Kidney (tissue), 11 donors: Measurements from ENCODE around the gene ZDHHC11. TPM values are rescaled to one million over a fixed set of nuclear protein-coding genes. Genes with fewer than 3 reads are reported as not detected.
"Not testable (repeated sequence)": the region's sequence is repeated elsewhere in the genome, so short reads cannot be mapped to it uniquely, and the experiment has no call there.

Source experiments
- DNase-seq, 5 donors: peaks; one replicate each; pipeline ENCODE4 v3.0.0-alpha.2; 2013 to 2020
- FAIRE-seq: peaks from 2 replicates; lab custom pipeline; 2012; peaks lifted over from hg19 to GRCh38; lab: Jason Lieb, UNC
- H3K27ac ChIP-seq, 2 donors: one replicate each; pipeline ENCODE4 v1.7.0; 2013; ENCODE audit warnings: low read depth in 2 of 2, low read length in 2 of 2, inconsistent platforms in 1 of 2
- H3K27me3 ChIP-seq: one replicate; pipeline ENCODE4 v1.7.1; 2013; ENCODE audit warnings: low read length, inconsistent platforms; ENCODE audit not compliant: control insufficient read depth, insufficient read depth
- H3K36me3 ChIP-seq, 3 donors: one replicate each; pipeline versions ENCODE4 v1.7.0 to v1.7.1; 2013; ENCODE audit warnings: low read length in 3 of 3, control low read depth in 1 of 3, inconsistent platforms in 1 of 3; ENCODE audit not compliant: insufficient read depth in 3 of 3, control insufficient read depth in 2 of 3
- H3K4me1 ChIP-seq, 3 donors: one replicate each; pipeline versions ENCODE4 v1.7.0 to v1.7.1; 2013; ENCODE audit warnings: low read length in 3 of 3, inconsistent platforms in 1 of 3, low read depth in 1 of 3; ENCODE audit not compliant: control insufficient read depth in 2 of 3, insufficient read depth in 2 of 3
- H3K4me3 ChIP-seq, 3 donors: one replicate each; pipeline versions ENCODE4 v1.7.0 to v1.8.1; 2013; ENCODE audit warnings: low read length in 3 of 3, control low read depth in 1 of 3, inconsistent platforms in 1 of 3
- H3K9ac ChIP-seq, 3 donors: one replicate each; pipeline versions ENCODE4 v1.7.0 to v1.7.1; 2013; ENCODE audit warnings: low read length in 3 of 3, control low read depth in 1 of 3, inconsistent platforms in 1 of 3
- H3K9me3 ChIP-seq, 3 donors: one replicate each; pipeline versions ENCODE4 v1.7.0 to v1.7.1; 2013; ENCODE audit warnings: low read length in 3 of 3, control low read depth in 1 of 3, inconsistent platforms in 1 of 3; ENCODE audit not compliant: control insufficient read depth in 2 of 3, insufficient read depth in 1 of 3
- intact Hi-C: fragments of 100-400 bp; cut with DNase I; formaldehyde crosslinking; loops from one replicate; pipeline ENCODE4 v1.11.1; 2022
- polyA plus RNA-seq: library from polyadenylated mRNA; stranded (reverse); fragments of 350-450 nt; fragmentation: Illumina TruSeq; extraction: RNeasy Lipid Tissue Mini Kit (QIAGEN cat#74804); gene quantifications from one replicate; pipeline ENCODE4 v1.2.3, GENCODE V29; 2014; ENCODE audit warnings: low read depth, low replicate concordance; ENCODE audit not compliant: insufficient read depth
- total RNA-seq: library from RNA; stranded (reverse); fragmentation: NEBNext Ultra II Directional; extraction: Animal tissue kit (Norgen Biotek cat#: 25700); gene quantifications from one replicate; pipeline ENCODE4 v1.2.1, GENCODE V29; 2021
- donor health status: control.
- donor health status: control.
- donor health status: DM: yes; HTN: yes; CAD: no.
- donor health status: Normal renal cell carcinoma (clear cell type).

Gene ZDHHC11
- total and polyA plus RNA-seq, 2 donors from 2014 or later: 1.6 to 10.1 TPM

DNA sequence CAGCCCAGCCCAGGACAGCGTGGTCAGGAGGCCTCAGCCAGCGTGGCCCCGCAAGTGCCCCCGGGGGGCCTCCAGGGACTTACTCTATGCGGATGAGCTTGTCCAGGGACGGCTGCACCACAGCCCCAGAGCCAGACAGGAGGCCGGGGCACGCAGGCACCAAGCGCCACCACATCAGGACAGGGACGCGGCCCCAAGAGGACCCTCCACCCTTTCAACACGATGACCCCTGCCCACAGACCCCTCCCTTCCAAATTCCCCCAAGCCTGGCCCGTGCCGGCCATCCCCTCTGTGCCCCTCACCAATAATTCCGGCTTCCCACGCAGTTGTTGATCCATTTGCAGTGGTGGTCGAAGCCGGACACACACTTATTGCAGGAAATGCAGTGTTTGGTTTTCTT lies 3.6 kb downstream of the ZDHHC11 start:
- H3K36me3 ChIP-seq, H3K4me3 ChIP-seq, H3K9ac ChIP-seq, H3K4me1 ChIP-seq, H3K27ac ChIP-seq, H3K9me3 ChIP-seq, FAIRE-seq, intact Hi-C loops, H3K27me3 ChIP-seq: not testable (repeated sequence)
- DNase-seq: peak in 2 of 5 donors; percentile 20 to 73

DNA sequence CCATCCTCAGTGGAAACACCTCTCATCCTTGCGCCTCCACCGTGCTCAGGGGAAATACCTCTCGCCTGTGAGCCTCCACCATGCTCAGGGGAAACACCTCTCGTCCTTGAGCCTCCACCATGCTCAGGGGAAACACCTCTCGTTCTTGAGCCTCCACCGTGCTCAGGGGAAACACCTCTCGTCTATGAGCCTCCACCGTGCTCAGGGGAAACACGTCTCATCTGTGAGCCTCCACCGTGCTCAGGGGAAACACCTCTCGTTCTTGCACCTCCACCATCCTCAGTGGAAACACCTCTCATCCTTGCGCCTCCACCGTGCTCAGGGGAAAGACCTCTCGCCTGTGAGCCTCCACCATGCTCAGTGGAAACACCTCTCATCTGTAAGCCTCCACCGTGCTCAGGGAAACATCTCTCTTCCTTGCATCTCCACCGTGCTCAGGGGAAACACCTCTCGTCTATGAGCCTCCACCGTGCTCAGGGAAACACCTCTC lies 4.1 kb downstream of the ZDHHC11 start:
- H3K36me3 ChIP-seq, H3K27me3 ChIP-seq, H3K9me3 ChIP-seq, H3K9ac ChIP-seq, intact Hi-C loops, H3K4me1 ChIP-seq, FAIRE-seq, H3K4me3 ChIP-seq, H3K27ac ChIP-seq: not testable (repeated sequence)
- peak in 2 of 5 donors; percentile 31 to 72 for DNase-seq

DNA sequence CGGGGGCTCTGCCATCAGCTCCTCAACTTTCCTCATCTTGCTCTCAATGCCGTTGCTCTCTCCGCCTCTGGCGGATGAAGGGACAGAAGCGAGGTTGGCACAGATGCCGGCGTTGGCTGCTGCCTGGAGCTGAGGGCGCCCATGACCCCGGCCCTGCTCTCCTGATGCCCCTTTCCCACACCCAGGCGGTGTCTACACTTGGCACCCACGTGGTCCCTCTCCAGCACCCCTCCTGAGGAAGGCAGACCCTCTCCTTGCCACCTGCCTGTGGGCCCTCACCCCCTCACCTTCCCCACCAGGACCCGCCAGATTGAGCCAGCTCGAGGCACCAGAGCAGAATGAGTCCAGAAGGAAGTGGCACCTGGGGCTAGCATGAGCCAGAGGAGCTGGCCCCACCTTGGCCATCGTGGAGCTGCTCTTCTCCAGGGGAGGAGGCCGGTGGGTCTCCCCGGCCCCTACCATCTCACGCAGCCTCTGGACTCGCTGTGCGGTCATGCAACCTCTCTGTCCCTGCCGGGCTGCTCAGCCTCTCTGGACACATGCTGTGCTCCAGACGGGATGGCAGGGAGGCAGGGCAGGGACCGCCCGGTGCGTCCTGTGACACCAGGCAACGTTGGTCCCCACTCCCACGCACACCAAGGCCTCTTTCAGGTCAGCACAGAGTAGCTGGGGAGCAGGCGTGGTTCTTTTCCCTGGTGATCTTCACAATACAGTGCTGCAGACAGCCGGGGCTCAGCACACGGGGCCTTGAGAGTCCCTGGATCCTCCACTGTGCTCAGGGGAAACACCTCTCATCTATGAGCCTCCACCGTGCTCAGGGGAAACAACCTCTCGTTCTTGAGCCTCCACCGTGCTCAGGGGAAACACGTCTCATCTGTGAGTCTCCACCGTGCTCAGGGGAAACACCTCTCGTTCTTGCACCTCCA lies 4.8 kb downstream of the ZDHHC11 start:
- H3K36me3 ChIP-seq, H3K9me3 ChIP-seq, H3K27me3 ChIP-seq, FAIRE-seq, intact Hi-C loops, H3K27ac ChIP-seq, H3K4me1 ChIP-seq, DNase-seq, H3K4me3 ChIP-seq, H3K9ac ChIP-seq: not testable (repeated sequence)

DNA sequence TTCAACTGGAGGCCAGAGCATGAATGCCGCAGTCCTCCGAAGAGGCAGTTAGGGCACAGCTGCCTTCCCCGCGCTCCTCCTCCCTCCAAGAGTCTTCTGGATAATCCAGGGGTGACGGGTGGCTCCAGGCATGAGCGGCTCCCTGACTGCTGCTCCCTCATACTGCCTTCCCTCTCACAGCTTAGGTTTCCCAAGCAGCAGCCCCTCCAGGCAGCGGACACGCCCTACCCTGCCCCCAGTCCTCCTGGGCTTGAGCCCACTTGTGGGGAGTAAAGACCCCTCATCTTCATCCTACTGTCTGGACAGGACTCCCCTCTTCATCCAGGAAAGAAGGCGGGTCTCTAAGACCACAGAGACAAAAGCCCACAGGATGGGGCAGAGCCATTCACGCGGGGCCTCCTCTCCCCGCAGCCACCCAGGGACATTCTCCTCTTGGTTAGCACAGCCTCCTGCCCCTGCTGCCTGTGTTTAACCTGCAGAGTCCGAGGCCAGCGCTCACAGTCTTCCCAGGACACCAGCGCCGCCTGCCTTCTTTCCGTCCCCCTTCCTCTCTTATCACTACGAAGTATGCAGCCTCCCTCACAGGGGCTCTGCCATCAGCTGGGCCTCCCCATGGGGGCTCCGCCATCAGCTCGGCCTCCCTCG lies 5.6 kb downstream of the ZDHHC11 start:
- H3K27me3 ChIP-seq, H3K4me1 ChIP-seq, H3K9ac ChIP-seq, intact Hi-C loops, H3K4me3 ChIP-seq, H3K36me3 ChIP-seq, H3K27ac ChIP-seq, FAIRE-seq, H3K9me3 ChIP-seq: not testable (repeated sequence)
- DNase-seq: peak in 2 of 5 donors; percentile 39 to 77

DNA sequence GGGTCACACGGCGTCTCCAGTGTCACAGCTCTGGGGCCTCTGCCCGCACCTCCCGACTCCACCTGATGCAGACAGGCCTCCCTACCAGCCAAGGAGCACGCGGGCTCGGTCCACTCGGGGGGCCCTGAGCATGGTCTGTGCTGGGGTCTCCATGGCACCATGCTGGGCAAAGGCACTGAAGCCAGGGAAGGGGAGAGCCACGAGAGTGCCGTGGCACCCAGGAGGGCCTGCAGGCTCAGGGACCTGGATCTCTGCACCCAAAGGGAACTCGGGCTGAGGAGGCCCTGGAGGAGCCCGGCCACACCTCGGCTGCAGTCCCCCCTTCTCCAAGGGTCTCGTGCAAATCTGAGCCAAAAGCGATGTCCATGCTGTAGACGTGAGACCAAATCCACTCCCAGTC lies 6.4 kb downstream of the ZDHHC11 start:
- not testable (repeated sequence) for H3K36me3 ChIP-seq, H3K27me3 ChIP-seq, H3K4me1 ChIP-seq, FAIRE-seq, H3K9me3 ChIP-seq, H3K4me3 ChIP-seq, H3K27ac ChIP-seq, H3K9ac ChIP-seq
- peak in 2 of 5 donors; percentile 24 to 82 for DNase-seq
- intact Hi-C loops: loop anchor here (5.0 kb wide), 1 partner anchor 97 kb away; no protein-coding TSS in a partner anchor

DNA sequence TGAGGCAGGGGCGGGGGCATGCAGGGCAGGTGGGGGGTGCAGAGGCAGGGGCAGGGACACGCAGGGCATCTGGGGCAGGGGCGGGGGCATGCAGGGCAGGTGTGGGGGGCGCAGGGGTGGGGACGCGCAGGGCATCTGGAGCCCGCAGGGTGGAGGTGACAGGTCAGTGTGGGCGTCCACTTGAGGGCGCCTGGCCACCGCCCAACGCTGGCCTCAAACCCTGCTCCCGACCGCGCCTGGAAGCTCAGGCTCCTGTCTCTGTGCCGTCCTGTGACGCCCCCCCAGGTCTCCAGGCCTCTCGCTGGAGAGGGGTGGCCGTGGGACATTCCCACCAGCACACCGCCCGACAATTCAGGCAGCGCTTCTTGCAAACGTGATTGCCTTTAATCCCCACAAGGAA lies 6.9 kb downstream of the ZDHHC11 start:
- not testable (repeated sequence) for H3K36me3 ChIP-seq, H3K9me3 ChIP-seq, H3K27ac ChIP-seq, H3K4me3 ChIP-seq, H3K27me3 ChIP-seq, H3K4me1 ChIP-seq, H3K9ac ChIP-seq, FAIRE-seq
- intact Hi-C loops: loop anchor here (5.0 kb wide), 1 partner anchor 97 kb away; no protein-coding TSS in a partner anchor
- peak in 2 of 5 donors; percentile 46 to 81 for DNase-seq

DNA sequence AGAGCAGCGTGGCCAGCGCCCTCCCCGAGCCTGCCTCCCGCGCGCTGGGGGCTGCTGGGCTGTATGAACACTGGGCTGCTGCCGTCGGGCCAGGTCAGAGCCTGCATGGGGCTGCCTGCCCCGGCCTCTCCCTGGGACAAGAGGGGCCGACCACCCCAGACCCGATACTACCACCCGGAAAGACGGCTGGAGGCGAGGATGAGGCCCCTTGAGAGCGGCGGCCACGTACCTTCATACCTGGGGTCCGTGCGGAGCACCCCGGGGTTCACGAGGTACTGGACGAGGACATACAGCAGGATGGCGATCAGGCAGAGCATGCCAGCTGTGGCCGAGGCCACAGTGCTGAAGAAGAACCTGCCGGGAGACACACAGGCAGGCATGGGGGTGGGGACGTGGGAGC lies 7.4 kb downstream of the ZDHHC11 start:
- H3K27ac ChIP-seq: not testable (repeated sequence)

More for the DNA sequence above, 7.4 kb downstream of the ZDHHC11 start:
- not testable (repeated sequence) for H3K9ac ChIP-seq, FAIRE-seq, H3K4me1 ChIP-seq, H3K27me3 ChIP-seq, H3K9me3 ChIP-seq, H3K36me3 ChIP-seq, H3K4me3 ChIP-seq
- intact Hi-C loops: loop anchor here (5.0 kb wide), 1 partner anchor 96 kb away; no protein-coding TSS in a partner anchor
- peak in 2 of 5 donors; percentile 24 to 76 for DNase-seq
